VCaP (cell line): ENCODE data around the gene PREX1.
"Not testable (repeated sequence)": the region's sequence is repeated elsewhere in the genome, so short reads cannot be mapped to it uniquely, and the experiment has no call there.

Source experiments
- H3K27ac ChIP-seq: fragments of 450-650 bp; 2 replicates; pipeline ENCODE4 v1.5.1; 2017
- TF ChIP-seq, protein P1 (sequence below): fragments of 450-650 bp; conservative IDR thresholded peaks from 2 replicates; pipeline ENCODE4 v1.5.1; 2017; ENCODE audit warnings: mild to moderate bottlenecking, moderate library complexity

The PREX1 gene

DNA sequence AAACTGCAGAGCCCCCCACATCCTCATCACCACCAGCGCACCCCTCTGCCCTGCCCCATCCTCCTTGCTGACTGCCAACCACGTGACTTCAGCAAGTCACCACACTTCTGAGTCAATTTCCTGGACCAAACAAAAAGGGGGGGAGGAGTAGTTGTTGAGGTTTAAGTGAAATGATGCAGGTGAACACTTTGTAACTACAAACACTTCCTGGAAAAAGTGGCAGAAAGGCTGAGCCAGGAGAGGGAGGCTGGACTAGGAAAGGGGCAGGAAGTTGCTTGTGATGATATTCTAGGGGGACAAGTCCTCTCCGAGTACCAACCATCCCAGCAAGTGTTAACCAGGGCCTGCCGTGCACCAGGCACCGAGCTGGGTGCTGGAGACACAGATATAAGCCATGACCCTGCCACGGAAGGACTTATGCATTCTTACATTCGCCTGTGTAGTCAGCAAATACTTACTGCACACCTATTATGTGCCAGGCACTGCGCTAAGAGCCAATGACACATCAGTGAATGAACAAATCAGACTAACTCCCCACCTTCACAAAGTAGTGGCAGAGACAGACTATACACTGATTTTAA is 67.3 kb downstream of the PREX1 start:
- TF ChIP-seq, protein P1, sequence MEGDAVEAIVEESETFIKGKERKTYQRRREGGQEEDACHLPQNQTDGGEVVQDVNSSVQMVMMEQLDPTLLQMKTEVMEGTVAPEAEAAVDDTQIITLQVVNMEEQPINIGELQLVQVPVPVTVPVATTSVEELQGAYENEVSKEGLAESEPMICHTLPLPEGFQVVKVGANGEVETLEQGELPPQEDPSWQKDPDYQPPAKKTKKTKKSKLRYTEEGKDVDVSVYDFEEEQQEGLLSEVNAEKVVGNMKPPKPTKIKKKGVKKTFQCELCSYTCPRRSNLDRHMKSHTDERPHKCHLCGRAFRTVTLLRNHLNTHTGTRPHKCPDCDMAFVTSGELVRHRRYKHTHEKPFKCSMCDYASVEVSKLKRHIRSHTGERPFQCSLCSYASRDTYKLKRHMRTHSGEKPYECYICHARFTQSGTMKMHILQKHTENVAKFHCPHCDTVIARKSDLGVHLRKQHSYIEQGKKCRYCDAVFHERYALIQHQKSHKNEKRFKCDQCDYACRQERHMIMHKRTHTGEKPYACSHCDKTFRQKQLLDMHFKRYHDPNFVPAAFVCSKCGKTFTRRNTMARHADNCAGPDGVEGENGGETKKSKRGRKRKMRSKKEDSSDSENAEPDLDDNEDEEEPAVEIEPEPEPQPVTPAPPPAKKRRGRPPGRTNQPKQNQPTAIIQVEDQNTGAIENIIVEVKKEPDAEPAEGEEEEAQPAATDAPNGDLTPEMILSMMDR, result no peak
- H3K27ac ChIP-seq, result no peak overlapping the region

DNA sequence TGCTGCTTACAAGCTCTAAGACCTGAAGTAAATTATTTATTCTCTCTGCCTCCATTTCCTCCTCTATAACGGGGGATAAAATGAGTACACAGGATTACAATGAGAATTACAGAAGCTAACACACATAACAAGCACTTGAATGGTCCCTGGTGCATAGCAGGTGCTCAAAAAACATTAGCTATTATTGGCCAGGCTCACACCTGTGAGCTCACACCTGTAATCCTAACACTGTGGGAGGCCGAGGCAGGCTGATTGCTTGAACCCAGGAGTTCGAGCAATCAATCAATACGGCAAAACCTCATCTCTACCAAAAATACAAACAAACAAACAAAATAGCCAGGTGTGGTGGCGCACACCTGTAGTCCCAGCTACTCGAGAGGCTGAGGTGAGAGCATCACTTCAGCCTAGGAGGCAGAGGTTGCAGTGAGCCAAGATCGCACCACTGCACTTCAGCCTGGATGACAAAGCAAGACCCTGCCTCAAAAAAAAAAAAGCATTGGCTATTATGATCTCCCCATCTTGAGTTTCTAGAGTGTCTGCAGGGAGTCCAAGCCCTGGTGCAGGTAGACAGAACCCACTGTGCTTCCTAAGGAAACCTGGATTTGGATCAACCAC is 68.1 kb downstream of the PREX1 start:
- no peak overlapping the region for H3K27ac ChIP-seq

DNA sequence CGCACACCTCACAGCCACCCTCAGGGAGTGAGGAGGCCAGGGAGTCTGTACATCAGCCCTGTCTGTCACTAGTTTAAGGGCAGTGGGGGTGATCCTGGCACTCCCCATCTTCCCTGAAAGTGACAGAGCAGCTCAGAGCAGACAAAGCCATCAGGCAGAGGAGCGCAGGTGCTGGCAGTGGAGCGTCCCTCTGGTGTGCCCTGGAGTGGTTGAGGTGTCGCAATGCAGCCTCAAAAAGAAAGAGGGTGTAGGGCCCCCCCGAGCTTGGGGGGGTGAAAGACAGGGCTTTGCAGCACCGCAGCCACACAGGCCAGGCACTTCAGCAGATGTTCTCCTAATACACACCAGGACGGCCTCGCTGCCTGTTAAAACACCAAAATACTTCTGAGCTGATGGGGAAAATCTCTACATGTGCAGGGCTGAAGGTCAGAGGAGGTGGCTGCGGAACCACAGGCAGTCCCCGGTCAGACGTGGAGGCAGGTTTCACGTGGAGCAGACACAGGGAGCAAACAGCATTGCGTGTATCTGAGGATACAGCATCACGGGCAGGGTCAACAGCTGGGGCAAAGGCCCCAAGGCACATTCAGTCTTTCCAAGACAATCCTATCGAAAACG is 69.5 kb downstream of the PREX1 start:
- TF ChIP-seq, protein P1, result no peak
- no peak overlapping the region for H3K27ac ChIP-seq

More for the DNA sequence above, 68.1 kb downstream of the PREX1 start:
- TF ChIP-seq, protein P1, result no peak

DNA sequence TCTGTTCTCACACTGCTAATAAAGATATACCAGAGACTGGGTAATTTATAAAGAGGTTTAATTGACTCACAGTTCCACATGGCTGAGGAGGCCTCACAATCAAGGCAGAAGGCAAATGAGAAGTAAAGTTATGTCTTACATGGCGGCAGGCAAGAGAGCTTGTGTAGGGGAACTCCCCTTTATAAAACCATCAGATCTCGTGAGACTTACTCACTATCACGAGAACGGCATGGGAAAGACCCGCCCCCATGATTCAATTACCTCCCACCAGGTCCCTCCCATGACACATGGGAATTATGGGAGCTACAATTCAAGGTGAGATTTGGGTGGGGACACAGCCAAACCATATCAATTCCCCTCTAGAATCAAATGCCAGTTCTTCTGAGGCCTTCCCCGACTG is 71.0 kb downstream of the PREX1 start:
- not testable (repeated sequence) for H3K27ac ChIP-seq

DNA sequence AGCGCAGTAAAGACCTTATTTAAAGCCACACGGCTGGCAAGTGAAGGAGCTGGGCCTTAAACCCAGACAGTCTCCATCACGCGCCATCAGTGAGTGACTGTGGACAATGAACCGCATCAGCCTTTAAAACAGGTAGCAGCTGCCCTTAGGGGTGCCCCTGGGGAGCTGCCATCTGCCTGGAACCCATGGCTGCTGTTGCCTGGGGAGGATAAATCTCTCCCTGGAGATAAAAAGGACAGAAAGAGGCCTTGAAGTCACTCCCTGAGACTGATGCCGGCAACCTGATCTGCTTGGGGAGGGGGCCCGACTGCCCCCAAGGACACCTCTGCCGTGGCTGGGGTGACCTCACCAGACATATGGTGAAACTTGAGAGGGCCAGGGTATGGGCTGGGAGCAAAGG is 73.5 kb downstream of the PREX1 start:
- H3K27ac ChIP-seq, result no peak overlapping the region
- TF ChIP-seq, protein P1, result no peak

DNA sequence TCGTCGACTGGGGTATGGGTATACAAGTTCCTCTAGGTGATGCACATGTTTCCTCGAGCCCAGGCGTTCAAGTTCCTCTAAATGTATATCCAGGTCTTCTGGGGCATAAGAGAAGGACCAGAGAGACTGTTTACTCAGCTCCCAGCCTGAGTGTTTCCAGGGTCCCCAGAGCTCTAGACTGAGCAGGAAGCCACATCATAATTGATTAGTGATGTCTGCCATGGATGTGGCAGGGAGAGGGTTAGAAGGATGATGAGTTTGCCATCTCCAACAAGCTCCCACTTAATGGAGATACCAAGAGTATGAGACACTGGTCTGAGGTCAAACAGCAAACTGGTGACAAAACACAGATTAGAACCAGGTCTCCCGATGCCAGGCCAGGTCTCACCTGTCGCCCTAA is 74.8 kb downstream of the PREX1 start:
- TF ChIP-seq, protein P1, result no peak
- H3K27ac ChIP-seq, result no peak overlapping the region

DNA sequence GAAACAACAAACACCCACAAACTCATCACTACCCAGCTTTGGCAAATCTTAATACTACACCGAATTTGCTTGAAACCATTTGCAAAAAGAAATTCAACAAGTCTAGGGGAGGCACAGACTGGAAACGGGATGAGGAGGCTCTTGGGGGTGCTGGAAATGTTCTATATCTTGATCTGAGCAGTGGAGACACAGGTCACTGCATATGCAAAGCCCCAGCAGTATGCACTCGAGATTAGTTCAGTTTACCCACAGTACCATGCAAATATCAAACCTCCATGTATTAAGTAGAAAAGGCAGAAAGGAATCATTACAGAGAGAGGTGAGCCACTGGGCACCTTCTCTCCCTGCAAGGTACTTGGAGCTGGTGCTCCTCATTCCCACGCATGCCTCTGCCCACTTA is 75.9 kb downstream of the PREX1 start:
- no peak overlapping the region for H3K27ac ChIP-seq
- TF ChIP-seq, protein P1, result no peak

DNA sequence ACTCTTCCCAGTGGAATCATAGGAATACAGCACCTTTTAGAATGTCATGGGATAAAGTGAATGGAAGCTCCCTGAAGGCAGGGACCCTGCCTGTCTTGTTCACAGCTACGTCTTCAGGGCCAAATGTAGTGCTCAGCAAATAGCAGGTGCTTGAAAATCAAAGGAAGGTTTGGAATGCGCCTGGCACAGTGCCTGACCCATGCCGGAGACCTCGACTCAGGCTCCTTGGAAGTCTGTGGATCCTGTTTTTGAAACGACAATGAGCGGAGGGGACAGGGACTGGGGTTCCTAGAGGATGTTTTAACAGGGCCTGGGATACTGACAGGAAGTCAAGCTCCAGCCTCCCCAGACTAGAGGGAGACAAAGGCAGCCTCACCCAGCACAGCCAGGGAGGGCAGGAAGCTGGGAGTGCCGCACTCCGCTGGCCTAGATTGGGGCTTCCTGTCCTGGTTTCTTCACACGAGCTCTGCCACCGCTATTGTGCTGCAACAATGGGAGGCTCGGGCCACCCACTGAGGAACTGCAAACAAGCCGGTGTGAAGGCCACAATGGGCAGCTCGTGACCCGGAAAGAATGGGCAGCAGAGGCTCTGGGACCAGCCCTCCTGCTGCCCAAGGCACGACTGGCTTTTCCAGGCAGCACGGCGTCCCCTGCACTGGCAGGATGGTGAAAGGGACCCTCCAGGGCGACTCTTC is 76.7 kb downstream of the PREX1 start:
- no peak overlapping the region for H3K27ac ChIP-seq
- TF ChIP-seq, protein P1, result no peak
